Uterus (tissue), 2 donors: ENCODE results near the gene TMEM92.

Experiments used
- POLR2A ChIP-seq, 2 donors: fragments of 450-650 bp; IDR thresholded peaks; one replicate each; pipeline ENCODE4 v1.6.1; 2016; ENCODE audit warnings: antibody characterized with exemption in 2 of 2, mild to moderate bottlenecking in 1 of 2, moderate library complexity in 1 of 2
- TF ChIP-seq, protein P1 (sequence below), 4 experiments: fragments of 200-600 bp in 2 of 4; fragments of 450-650 bp in 2 of 4; sonication (generic) in 2 of 4; IDR thresholded peaks; one replicate each; pipeline ENCODE4 v1.5.1; 2016 to 2019; ENCODE audit warnings: antibody characterized with exemption in 4 of 4, mild to moderate bottlenecking in 2 of 4, moderate library complexity in 1 of 4

GRCh38 chr17:50261051-50261915 is 13.0 kb upstream of the TMEM92 start:
- TF ChIP-seq, protein P1, sequence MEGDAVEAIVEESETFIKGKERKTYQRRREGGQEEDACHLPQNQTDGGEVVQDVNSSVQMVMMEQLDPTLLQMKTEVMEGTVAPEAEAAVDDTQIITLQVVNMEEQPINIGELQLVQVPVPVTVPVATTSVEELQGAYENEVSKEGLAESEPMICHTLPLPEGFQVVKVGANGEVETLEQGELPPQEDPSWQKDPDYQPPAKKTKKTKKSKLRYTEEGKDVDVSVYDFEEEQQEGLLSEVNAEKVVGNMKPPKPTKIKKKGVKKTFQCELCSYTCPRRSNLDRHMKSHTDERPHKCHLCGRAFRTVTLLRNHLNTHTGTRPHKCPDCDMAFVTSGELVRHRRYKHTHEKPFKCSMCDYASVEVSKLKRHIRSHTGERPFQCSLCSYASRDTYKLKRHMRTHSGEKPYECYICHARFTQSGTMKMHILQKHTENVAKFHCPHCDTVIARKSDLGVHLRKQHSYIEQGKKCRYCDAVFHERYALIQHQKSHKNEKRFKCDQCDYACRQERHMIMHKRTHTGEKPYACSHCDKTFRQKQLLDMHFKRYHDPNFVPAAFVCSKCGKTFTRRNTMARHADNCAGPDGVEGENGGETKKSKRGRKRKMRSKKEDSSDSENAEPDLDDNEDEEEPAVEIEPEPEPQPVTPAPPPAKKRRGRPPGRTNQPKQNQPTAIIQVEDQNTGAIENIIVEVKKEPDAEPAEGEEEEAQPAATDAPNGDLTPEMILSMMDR (IDR thresholded peaks at IDR 0.05): no peak
- TF ChIP-seq POLR2A (IDR thresholded peaks at IDR 0.05): no peak
